ENCODE data around the gene MGME1.

MGME1 gene

GRCh38 chr20:17948442-17948841, 20.4 kb upstream of the MGME1 start:
- Mint-ChIP-seq H3K9me3 (no peaks in the 10 kb centered on the region), H3K27me3 (ENCODE audit: low read depth, poor library complexity) (no peaks in the 10 kb centered on the region), H3K4me1 (no peaks in the 10 kb centered on the region), H3K4me3 (no peak overlapping the region), H3K27ac (no peak overlapping the region), H3K36me3 (ENCODE audit: low read depth) (peaks cover 95% of the 10 kb centered on the region)
- no peak for DNase-seq
- TF ChIP-seq CTCF (IDR thresholded peaks at IDR 0.05): no peak

- Mint-ChIP-seq H3K4me1 (no peaks in the 10 kb centered on the region), H3K27ac (no peak overlapping the region), H3K9me3 (no peaks in the 10 kb centered on the region), H3K27me3 (ENCODE audit: low read depth, poor library complexity) (no peaks in the 10 kb centered on the region), H3K4me3 (no peak overlapping the region), H3K36me3 (ENCODE audit: low read depth) (peaks cover 99% of the 10 kb centered on the region)
- TF ChIP-seq CTCF (IDR thresholded peaks at IDR 0.05): no peak
- no peak for DNase-seq
Observed at GRCh38 chr20:17949899-17950298, 18.9 kb upstream of the MGME1 start.

- H3K27me3 Mint-ChIP-seq (ENCODE audit: low read depth, poor library complexity): no peaks in the 10 kb centered on the region
Observed at GRCh38 chr20:17950670-17951069, 18.1 kb upstream of the MGME1 start.

GRCh38 chr20:17951323-17951722, 17.5 kb upstream of the MGME1 start:
- Mint-ChIP-seq H3K4me3 (no peak overlapping the region), H3K9me3 (no peaks in the 10 kb centered on the region), H3K36me3 (ENCODE audit: low read depth) (peaks cover 99% of the 10 kb centered on the region), H3K27ac (no peak overlapping the region), H3K27me3 (ENCODE audit: low read depth, poor library complexity) (no peaks in the 10 kb centered on the region), H3K4me1 (peaks cover 13% of the 10 kb centered on the region)
- DNase-seq: no peak
- no peak for TF ChIP-seq CTCF (IDR thresholded peaks at IDR 0.05)

More at GRCh38 chr20:17950670-17951069, 18.1 kb upstream of the MGME1 start:
- H3K4me1 Mint-ChIP-seq: peaks cover 7% of the 10 kb centered on the region
- no peak overlapping the region for H3K27ac Mint-ChIP-seq
- H3K4me3 Mint-ChIP-seq: no peak overlapping the region
- peaks cover 99% of the 10 kb centered on the region for H3K36me3 Mint-ChIP-seq (ENCODE audit: low read depth)
- no peak for DNase-seq
- no peak for TF ChIP-seq CTCF (IDR thresholded peaks at IDR 0.05)
- no peaks in the 10 kb centered on the region for H3K9me3 Mint-ChIP-seq

GRCh38 chr20:17952692-17953684, 15.8 kb upstream of the MGME1 start:
- Mint-ChIP-seq H3K36me3 (ENCODE audit: low read depth) (peaks cover 95% of the 10 kb centered on the region), H3K27me3 (ENCODE audit: low read depth, poor library complexity) (no peaks in the 10 kb centered on the region), H3K9me3 (no peaks in the 10 kb centered on the region), H3K27ac (peak overlapping the region; percentile 60), H3K4me1 (peaks cover 19% of the 10 kb centered on the region), H3K4me3 (no peak overlapping the region)
- TF ChIP-seq CTCF (IDR thresholded peaks at IDR 0.05): no peak
- DNase-seq: no peak

Measured in nephron progenitor cell (in vitro differentiated cells).